Activated naive CD8-positive, alpha-beta T cell treated with anti-CD3 and anti-CD28 coated beads, Interleukin-2, amount 50 U/mL, for 24 hours (primary cell): ENCODE results near the gene CCL24.
"Not testable (repeated sequence)": the region's sequence is repeated elsewhere in the genome, so short reads cannot be mapped to it uniquely, and the experiment has no call there.

ENCODE experiments used
- ATAC-seq: fragments of 150-1000 bp; cut with Tn5 transposase; one replicate; pipeline ENCODE4 v1.10.0; 2021
- DNase-seq: peaks from one replicate; pipeline ENCODE4 v3.0.0; 2021
- H3K27ac Mint-ChIP-seq: one replicate; pipeline ENCODE4 v1.8.0; 2021; ENCODE audit warnings: mild to moderate bottlenecking, mixed read lengths
- H3K27me3 Mint-ChIP-seq: one replicate; pipeline ENCODE4 v1.8.0; 2021; ENCODE audit warnings: mixed read lengths
- H3K36me3 Mint-ChIP-seq: one replicate; pipeline ENCODE4 v1.8.0; 2021; ENCODE audit warnings: low read depth, mixed read lengths
- H3K4me1 Mint-ChIP-seq: one replicate; pipeline ENCODE4 v1.8.0; 2021; ENCODE audit warnings: mixed read lengths
- H3K4me3 Mint-ChIP-seq: one replicate; pipeline ENCODE4 v1.8.0; 2021; ENCODE audit warnings: mild to moderate bottlenecking, moderate library complexity, mixed read lengths
- H3K9me3 Mint-ChIP-seq: one replicate; pipeline ENCODE4 v1.8.0; 2021; ENCODE audit warnings: mixed read lengths

The CCL24 gene

GRCh38 chr7:75780647-75781273, 32.8 kb downstream of the CCL24 start:
- H3K4me1 Mint-ChIP-seq: peaks cover 44% of the 10 kb centered on the region
- H3K9me3 Mint-ChIP-seq, H3K4me3 Mint-ChIP-seq, ATAC-seq, H3K36me3 Mint-ChIP-seq, H3K27ac Mint-ChIP-seq, DNase-seq: not testable (repeated sequence)
- H3K27me3 Mint-ChIP-seq: peaks cover 36% of the 10 kb centered on the region

GRCh38 chr7:75779516-75779915, 34.1 kb downstream of the CCL24 start:
- not testable (repeated sequence) for H3K36me3 Mint-ChIP-seq, DNase-seq, H3K9me3 Mint-ChIP-seq, H3K4me3 Mint-ChIP-seq, ATAC-seq, H3K27ac Mint-ChIP-seq
- Mint-ChIP-seq H3K4me1 (peaks cover 49% of the 10 kb centered on the region), H3K27me3 (peaks cover 36% of the 10 kb centered on the region)

- H3K27me3 Mint-ChIP-seq: peaks cover 36% of the 10 kb centered on the region
- H3K36me3 Mint-ChIP-seq, ATAC-seq, H3K9me3 Mint-ChIP-seq, DNase-seq, H3K4me3 Mint-ChIP-seq, H3K27ac Mint-ChIP-seq: not testable (repeated sequence)
- H3K4me1 Mint-ChIP-seq: peaks cover 49% of the 10 kb centered on the region
Observed at GRCh38 chr7:75779035-75779434, 34.6 kb downstream of the CCL24 start.

- peak overlapping the region; percentile 57 for H3K4me3 Mint-ChIP-seq
- no peaks in the 10 kb centered on the region for H3K9me3 Mint-ChIP-seq
- H3K36me3 Mint-ChIP-seq: no peaks in the 10 kb centered on the region
- H3K4me1 Mint-ChIP-seq: peaks cover 49% of the 10 kb centered on the region
- ATAC-seq: peak; percentile 97
- peak overlapping the region; percentile 92 for H3K27ac Mint-ChIP-seq
- peaks cover 23% of the 10 kb centered on the region for H3K27me3 Mint-ChIP-seq
- peak; percentile 52 for DNase-seq
Observed at GRCh38 chr7:75776295-75776971, 37.2 kb downstream of the CCL24 start.

- not testable (repeated sequence) for DNase-seq, ATAC-seq, H3K9me3 Mint-ChIP-seq, H3K4me3 Mint-ChIP-seq, H3K36me3 Mint-ChIP-seq, H3K27me3 Mint-ChIP-seq, H3K27ac Mint-ChIP-seq
- H3K4me1 Mint-ChIP-seq: peaks cover 33% of the 10 kb centered on the region
Observed at GRCh38 chr7:75773958-75774357, 39.6 kb downstream of the CCL24 start.

GRCh38 chr7:75772081-75773077, 41.2 kb downstream of the CCL24 start, which contains the start of gene CCL26:
Gene CCL26 (minus strand): TSS chr7:75772211. CDS start chr7:75772176, 35 bp downstream.
- ATAC-seq (no peak), DNase-seq (no peak)
- Mint-ChIP-seq H3K9me3 (no peaks in the 10 kb centered on the region), H3K36me3 (no peaks in the 10 kb centered on the region), H3K4me3 (no peak within 1 kb of the TSS), H3K27ac (no peak within 1 kb of the TSS), H3K4me1 (peaks cover 20% of the 10 kb centered on the region), H3K27me3 (peaks cover 2% of the 10 kb centered on the region)

GRCh38 chr7:75771224-75771623, 42.4 kb downstream of the CCL24 start:
- Mint-ChIP-seq H3K4me1 (peaks cover 10% of the 10 kb centered on the region), H3K36me3 (no peaks in the 10 kb centered on the region), H3K27me3 (peaks cover 2% of the 10 kb centered on the region), H3K9me3 (no peaks in the 10 kb centered on the region), H3K27ac (no peak overlapping the region), H3K4me3 (no peak overlapping the region)
- DNase-seq: no peak
- no peak for ATAC-seq

- Mint-ChIP-seq H3K27ac (no peak overlapping the region), H3K36me3 (no peaks in the 10 kb centered on the region), H3K9me3 (no peaks in the 10 kb centered on the region), H3K27me3 (no peaks in the 10 kb centered on the region), H3K4me1 (peaks cover 2% of the 10 kb centered on the region), H3K4me3 (no peak overlapping the region)
- no peak for DNase-seq
- ATAC-seq: peak; percentile 63
Observed at GRCh38 chr7:75762350-75762917, 51.2 kb downstream of the CCL24 start.

- H3K4me1 Mint-ChIP-seq, H3K27ac Mint-ChIP-seq, H3K4me3 Mint-ChIP-seq, DNase-seq, H3K9me3 Mint-ChIP-seq, H3K27me3 Mint-ChIP-seq, H3K36me3 Mint-ChIP-seq, ATAC-seq: not testable (repeated sequence)
Observed at GRCh38 chr7:75761801-75762200, 51.8 kb downstream of the CCL24 start.
